PC-9 (cell line): ENCODE data around the gene DBX1. TPM values are rescaled to one million over a fixed set of nuclear protein-coding genes. Genes with fewer than 3 reads are reported as not detected.

ENCODE experiments used
- BruUV-seq: library from RNA; stranded (reverse); fragments of 400-500 nt; replicated peaks from 2 replicates; lab custom pipeline; 2021; lab: Mats Ljungman, UMichigan
- CTCF ChIA-PET: fragments of 300-600 bp; sonication (Branson Sonifier 250); formaldehyde crosslinking; loops from one replicate; lab custom pipeline; 2022; ENCODE audit warnings: antibody characterized with exemption; lab: Charles Lee
- POLR2A ChIA-PET: fragments of 300-600 bp; sonication (Branson Sonifier 250); formaldehyde crosslinking; loops from one replicate; lab custom pipeline; 2022; ENCODE audit warnings: antibody characterized with exemption; ENCODE audit not compliant: unreplicated experiment; lab: Charles Lee
- DNase-seq, 2 experiments: peaks; one replicate each; pipeline versions ENCODE4 v3.0.0 to v3.0.0-alpha.2; 2015 to 2022; ENCODE audit warnings: mixed read lengths in 1 of 2
- H2AFZ ChIP-seq: fragments of 200-600 bp; sonication (generic); 2 replicates; pipeline ENCODE4 v1.8.1; 2017; ENCODE audit warnings: antibody characterized with exemption
- H3F3A ChIP-seq: fragments of 200-600 bp; sonication (generic); 2 replicates; pipeline ENCODE4 v1.8.1; 2017; ENCODE audit warnings: antibody characterized with exemption, mild to moderate bottlenecking, low read depth; ENCODE audit not compliant: insufficient read depth
- H3K27ac ChIP-seq: fragments of 200-600 bp; sonication (generic); 2 replicates; pipeline ENCODE4 v1.6.1; 2016; ENCODE audit warnings: mixed run types
- H3K27me3 ChIP-seq: fragments of 200-600 bp; sonication (generic); 2 replicates; pipeline ENCODE4 v1.6.1; 2016; ENCODE audit warnings: low read depth, mixed run types; ENCODE audit not compliant: insufficient read depth
- H3K36me3 ChIP-seq: fragments of 200-600 bp; sonication (generic); 2 replicates; pipeline ENCODE4 v1.6.1; 2016; ENCODE audit warnings: low read depth, mixed run types
- H3K4me1 ChIP-seq: fragments of 200-600 bp; sonication (generic); replicated peaks from 2 replicates; pipeline ENCODE4 v1.6.1; 2016; ENCODE audit warnings: mixed run types; ENCODE audit not compliant: insufficient read depth
- H3K4me2 ChIP-seq: fragments of 200-600 bp; sonication (generic); 2 replicates; pipeline ENCODE4 v1.6.1; 2017; ENCODE audit warnings: mixed run types
- H3K4me3 ChIP-seq: fragments of 200-600 bp; sonication (generic); 2 replicates; pipeline ENCODE4 v1.6.1; 2016; ENCODE audit warnings: mixed run types
- H3K79me2 ChIP-seq: fragments of 200-600 bp; sonication (generic); 2 replicates; pipeline ENCODE4 v1.6.1; 2017; ENCODE audit warnings: low read depth, mixed run types
- H3K9me2 ChIP-seq: fragments of 200-600 bp; sonication (generic); 2 replicates; pipeline ENCODE4 v1.8.1; 2017; ENCODE audit warnings: mild to moderate bottlenecking; ENCODE audit not compliant: insufficient read depth
- H3K9me3 ChIP-seq: fragments of 200-600 bp; sonication (generic); 2 replicates; pipeline ENCODE4 v1.8.1; 2016; ENCODE audit warnings: low read depth; ENCODE audit not compliant: insufficient read depth
- H4K20me1 ChIP-seq: fragments of 200-600 bp; sonication (generic); 2 replicates; pipeline ENCODE4 v1.8.1; 2017; ENCODE audit not compliant: insufficient read depth
- EZH2 ChIP-seq: fragments of 200-600 bp; sonication (generic); IDR thresholded peaks from 2 replicates; pipeline ENCODE4 v1.8.0; 2017; ENCODE audit warnings: antibody characterized with exemption, low read depth
- intact Hi-C: fragments of 100-400 bp; cut with micrococcal nuclease; formaldehyde crosslinking; loops from one replicate; pipeline ENCODE4 v1.10.0; 2022; ENCODE audit not compliant: unreplicated experiment
- total RNA-seq: library from RNA; stranded (reverse); gene quantifications from 2 replicates; pipeline ENCODE4 v1.2.3, GENCODE V29; 2021
- TF ChIP-seq, protein P1 (sequence below): fragments of 200-600 bp; sonication (generic); conservative IDR thresholded peaks from 2 replicates; pipeline ENCODE4 v1.6.1; 2017; ENCODE audit warnings: mixed run types, antibody characterized with exemption, mild to moderate bottlenecking, moderate library complexity

The DBX1 gene
- total RNA-seq, 1 experiment from 2014 or later = not detected

- peaks cover 60% of the 10 kb centered on the region for H3K27me3 ChIP-seq
- H3K4me3 ChIP-seq = no peak overlapping the region
- intact Hi-C loops = no loop called here
These were observed 3.7 kb upstream of the DBX1 start for GRCh38 chr11:20163783-20164481.

GRCh38 chr11:20162824-20163782 is 2.8 kb upstream of the DBX1 start:
- Histone ChIP-seq H3K4me1 (no peaks in the 10 kb centered on the region), H3F3A (no peaks in the 10 kb centered on the region), H3K27ac (no peak overlapping the region), H3K79me2 (no peaks in the 10 kb centered on the region), H3K9me3 (no peaks in the 10 kb centered on the region), H2AFZ (no peak overlapping the region), H4K20me1 (no peaks in the 10 kb centered on the region), H3K9me2 (no peaks in the 10 kb centered on the region), H3K36me3 (no peaks in the 10 kb centered on the region), H3K4me3 (no peak overlapping the region), H3K4me2 (no peak overlapping the region), H3K27me3 (peaks cover 68% of the 10 kb centered on the region)
- no peak for DNase-seq
- TF ChIP-seq, protein P1, sequence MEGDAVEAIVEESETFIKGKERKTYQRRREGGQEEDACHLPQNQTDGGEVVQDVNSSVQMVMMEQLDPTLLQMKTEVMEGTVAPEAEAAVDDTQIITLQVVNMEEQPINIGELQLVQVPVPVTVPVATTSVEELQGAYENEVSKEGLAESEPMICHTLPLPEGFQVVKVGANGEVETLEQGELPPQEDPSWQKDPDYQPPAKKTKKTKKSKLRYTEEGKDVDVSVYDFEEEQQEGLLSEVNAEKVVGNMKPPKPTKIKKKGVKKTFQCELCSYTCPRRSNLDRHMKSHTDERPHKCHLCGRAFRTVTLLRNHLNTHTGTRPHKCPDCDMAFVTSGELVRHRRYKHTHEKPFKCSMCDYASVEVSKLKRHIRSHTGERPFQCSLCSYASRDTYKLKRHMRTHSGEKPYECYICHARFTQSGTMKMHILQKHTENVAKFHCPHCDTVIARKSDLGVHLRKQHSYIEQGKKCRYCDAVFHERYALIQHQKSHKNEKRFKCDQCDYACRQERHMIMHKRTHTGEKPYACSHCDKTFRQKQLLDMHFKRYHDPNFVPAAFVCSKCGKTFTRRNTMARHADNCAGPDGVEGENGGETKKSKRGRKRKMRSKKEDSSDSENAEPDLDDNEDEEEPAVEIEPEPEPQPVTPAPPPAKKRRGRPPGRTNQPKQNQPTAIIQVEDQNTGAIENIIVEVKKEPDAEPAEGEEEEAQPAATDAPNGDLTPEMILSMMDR = no peak
- TF ChIP-seq EZH2 = no peak
- POLR2A ChIA-PET = no interaction called here
- BruUV-seq = no TSS peak
- intact Hi-C loops = no loop called here
- CTCF ChIA-PET = no interaction called here

More at GRCh38 chr11:20163783-20164481, 3.7 kb upstream of the DBX1 start:
- no peak for DNase-seq
- Histone ChIP-seq H3K4me1 (no peaks in the 10 kb centered on the region), H3K9me2 (no peaks in the 10 kb centered on the region), H2AFZ (no peak overlapping the region), H4K20me1 (no peaks in the 10 kb centered on the region), H3K79me2 (no peaks in the 10 kb centered on the region), H3K36me3 (no peaks in the 10 kb centered on the region), H3K4me2 (no peak overlapping the region), H3K27ac (no peak overlapping the region), H3F3A (no peaks in the 10 kb centered on the region), H3K9me3 (no peaks in the 10 kb centered on the region)
- no peak for TF ChIP-seq EZH2
- BruUV-seq = no TSS peak
- POLR2A ChIA-PET = no interaction called here
- CTCF ChIA-PET = no interaction called here

DNA sequence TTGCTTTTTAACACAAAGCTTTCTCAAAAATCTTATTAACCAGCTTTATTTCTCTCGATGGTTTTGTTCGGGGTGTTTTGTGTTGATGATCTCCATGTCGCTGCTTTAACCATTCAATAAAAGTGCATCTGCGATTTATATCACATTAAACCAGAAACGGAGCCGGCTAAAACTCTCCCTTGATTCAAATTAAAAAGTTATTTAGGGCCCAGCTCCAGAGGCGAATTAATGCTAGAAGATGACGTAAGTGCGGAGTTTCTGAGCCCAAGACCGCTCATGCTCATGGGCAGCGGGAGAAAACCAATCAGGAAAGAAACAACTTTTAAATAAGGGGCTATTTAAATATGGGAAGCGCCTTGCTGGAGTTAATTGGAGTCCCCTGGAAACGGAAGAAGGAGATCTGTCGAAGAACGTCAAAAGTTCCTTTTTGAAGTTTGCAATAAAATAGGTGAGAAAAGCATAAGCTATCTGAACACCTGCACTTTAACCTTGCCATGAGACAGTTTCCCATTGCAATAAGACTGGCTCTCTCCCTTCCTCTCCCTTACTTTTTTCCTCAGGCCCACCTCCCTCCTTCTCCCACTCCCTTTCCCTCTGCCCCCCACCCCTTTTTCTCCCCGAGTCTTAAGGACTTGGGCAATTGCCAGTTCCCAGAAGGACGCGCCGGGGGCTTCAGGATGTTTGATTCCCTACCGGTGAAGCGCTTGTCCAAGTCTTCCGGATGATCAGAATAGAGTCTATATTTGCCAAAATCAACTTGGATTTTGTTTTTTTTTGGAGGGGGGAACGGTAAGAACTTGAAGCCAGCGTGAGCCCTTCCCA is 1.9 kb upstream of the DBX1 start:
- Histone ChIP-seq H3K79me2 (no peaks in the 10 kb centered on the region), H2AFZ (no peak overlapping the region), H3K4me2 (no peak overlapping the region), H3K36me3 (no peaks in the 10 kb centered on the region), H3K9me2 (no peaks in the 10 kb centered on the region), H4K20me1 (no peaks in the 10 kb centered on the region), H3F3A (no peaks in the 10 kb centered on the region), H3K4me1 (no peaks in the 10 kb centered on the region), H3K27ac (no peak overlapping the region), H3K9me3 (no peaks in the 10 kb centered on the region), H3K27me3 (peaks cover 71% of the 10 kb centered on the region), H3K4me3 (no peak overlapping the region)
- TF ChIP-seq EZH2 = no peak
- intact Hi-C loops = no loop called here
- ChIA-PET POLR2A (no interaction called here), CTCF (no interaction called here)
- no TSS peak for BruUV-seq
- DNase-seq = no peak
